Cardiac septum (tissue), 1 donor: ENCODE data around the gene TRAF3. TPM values are rescaled to one million over a fixed set of nuclear protein-coding genes. Genes with fewer than 3 reads are reported as not detected.

Source experiments
- DNase-seq: peaks from one replicate; pipeline ENCODE4 v3.0.0-alpha.2; 2020; ENCODE audit warnings: low spot score
- intact Hi-C: fragments of 100-400 bp; cut with DNase I; formaldehyde crosslinking; loops from one replicate; pipeline ENCODE4 v1.14.0; 2022
- total RNA-seq: library from RNA; stranded (reverse); fragmentation: NEBNext Ultra II Directional; extraction: Animal tissue kit (Norgen Biotek cat#: 25700); gene quantifications from one replicate; pipeline ENCODE4 v1.2.1, GENCODE V29; 2021
- donor health status: DM: no; HTN: no; CAD: no.

TRAF3 gene
- total RNA-seq, 1 donor from 2014 or later, result 12.5 TPM

DNA sequence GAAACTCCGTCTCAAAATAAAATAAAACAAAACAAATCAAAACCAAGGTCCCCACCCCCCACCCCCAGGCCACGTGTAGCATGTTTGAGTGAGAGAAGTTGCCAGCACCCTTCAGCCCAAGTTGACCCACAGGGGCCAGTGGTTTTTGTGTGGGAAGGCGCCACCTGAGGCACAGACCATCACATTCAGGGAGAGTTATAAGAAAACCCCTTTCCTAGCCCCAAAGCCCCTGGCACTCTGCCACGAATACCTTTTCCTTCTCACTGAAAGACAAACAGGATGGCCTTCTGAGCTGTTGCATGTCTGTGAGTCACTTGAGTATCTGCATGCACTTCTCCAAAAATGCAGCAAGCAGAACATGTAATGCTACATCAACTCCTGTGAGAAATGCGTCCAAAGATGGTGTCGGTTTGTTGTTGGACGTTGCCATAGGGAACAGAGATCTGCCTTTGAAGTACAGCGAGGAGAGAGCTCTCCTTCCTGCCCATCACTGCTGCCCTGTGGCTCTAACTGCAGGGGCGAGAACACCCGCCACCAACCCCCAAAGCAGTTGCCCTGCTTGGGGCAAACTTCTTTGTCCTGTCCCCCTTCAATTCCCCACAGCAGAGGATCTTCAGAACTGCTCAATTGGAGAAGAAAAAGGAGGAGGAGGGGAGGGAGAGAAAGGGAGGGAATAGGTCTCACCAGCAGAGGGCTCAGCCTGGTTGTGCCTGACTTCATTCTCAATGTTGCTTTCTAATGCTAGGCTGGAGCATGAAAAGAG is 2.7 kb upstream of the TRAF3 start:
- intact Hi-C loops, result loop anchor here (5.0 kb wide), 1 partner anchor 143 kb away; no protein-coding TSS in a partner anchor
- DNase-seq, result no peak

DNA sequence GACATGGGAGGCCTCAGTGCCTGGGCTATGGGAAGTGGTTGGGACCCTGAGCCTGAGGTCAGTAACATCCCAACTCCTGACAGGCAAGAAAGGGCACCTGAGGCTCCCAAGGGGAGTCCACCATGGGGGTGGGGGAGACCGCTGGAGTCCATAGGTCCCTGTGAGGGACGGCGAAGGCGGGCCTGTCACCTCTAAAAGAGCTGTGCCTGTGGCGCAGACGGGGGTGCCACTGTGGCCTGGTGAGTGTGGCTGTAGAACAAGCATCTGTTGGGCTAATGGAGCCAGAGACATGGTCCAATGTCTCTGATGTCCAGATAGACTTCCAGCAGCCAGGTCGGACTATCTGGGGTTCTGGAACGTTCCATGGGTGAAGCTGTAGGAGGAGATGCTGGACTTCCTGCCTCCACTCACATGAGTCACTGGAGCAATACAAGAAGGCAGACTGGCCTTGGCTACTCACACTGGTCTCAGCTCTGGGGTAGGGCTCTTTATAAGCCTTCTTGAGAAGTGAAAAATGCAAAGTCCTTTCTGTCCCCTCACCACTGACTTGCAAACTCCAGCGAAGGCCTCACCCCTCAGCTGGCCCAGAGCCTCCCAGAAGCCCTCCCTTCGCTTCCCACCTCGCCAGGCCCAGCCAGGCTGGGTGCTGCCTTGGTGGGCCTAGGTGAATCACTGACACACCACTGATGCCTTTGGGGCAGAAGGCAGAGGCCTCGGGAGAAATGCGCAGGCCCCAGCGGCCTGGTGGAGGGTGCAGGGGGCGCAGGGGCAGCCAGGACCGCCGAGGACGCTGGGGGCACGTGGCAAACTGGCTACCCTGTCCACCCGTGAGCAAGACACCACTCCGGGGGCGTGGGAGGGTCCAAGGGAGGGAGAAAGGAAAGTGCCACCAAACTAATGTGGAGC is 1.1 kb upstream of the TRAF3 start:
- DNase-seq, result no peak
- intact Hi-C loops, result loop anchor here (5.0 kb wide), 1 partner anchor 141 kb away; no protein-coding TSS in a partner anchor

DNA sequence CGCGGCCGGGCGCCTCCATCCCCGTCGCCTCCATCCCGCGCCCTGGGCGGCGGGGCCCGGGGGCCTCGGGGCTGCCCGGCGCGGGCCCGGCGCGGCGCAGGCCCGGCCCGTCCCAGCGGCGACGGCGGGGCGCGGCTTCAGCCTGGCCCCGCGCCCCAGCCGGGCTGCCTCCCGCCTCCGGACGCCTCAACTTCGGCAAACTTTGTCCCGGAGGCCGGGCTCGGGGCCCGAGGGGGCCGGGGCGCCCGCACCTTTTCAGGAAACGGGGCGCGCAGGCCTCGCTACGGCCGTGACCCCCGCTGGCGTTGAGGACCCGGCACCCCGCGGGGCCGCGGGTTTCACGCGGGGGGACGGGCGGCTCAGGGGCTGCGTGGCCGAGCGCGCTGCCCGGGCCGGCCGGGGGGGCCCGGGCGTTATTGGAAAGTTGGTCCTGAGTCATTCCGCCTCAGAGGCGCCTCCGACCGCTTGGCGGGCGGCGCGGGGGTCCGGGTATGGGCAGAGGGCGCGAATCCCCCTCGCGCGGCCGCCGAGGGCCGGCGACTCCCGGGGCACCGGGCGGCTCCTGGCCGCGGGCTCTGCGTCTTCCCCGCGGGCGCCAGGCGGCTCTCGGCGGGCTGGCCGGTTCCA is 575 bp downstream of the TRAF3 start:
- DNase-seq, result peak; percentile 77
- intact Hi-C loops, result loop anchor here (5.0 kb wide), 1 partner anchor 139 kb away; no protein-coding TSS in a partner anchor

DNA sequence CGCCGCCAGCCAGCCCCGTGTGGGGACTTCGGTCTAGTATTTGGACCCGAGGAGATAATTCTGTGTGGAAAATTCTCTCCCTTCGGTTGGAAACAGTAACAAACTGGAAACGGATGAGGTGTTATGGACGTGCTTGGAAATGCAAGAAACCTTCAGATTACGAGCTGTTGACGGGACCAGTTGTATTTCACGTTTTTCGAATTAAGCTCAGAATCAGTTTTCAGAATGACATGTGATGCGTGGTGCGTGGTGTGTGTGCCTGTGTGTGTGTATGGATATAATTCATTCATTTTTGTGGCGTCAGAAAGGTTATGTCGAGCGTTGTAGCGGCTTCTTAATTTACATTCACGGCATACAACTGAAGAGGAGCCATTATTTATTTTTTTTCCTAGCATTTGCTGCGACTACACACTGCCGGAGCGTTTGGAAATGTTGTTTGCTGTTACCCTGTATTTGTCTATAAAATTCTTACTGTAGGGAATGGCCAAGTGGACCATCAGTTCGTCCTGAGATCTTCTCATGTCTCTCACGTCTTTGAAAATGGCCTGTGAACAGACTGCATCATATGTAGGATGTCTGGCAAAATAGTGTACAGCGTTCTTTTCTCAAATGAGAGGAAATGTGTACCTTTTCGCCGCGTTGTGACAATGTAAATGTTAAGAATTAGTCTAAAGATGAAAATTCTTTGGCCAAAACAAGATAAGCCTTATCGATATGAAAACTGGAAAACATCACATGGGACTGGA is 1.3 kb downstream of the TRAF3 start:
- DNase-seq, result no peak
- intact Hi-C loops, result loop anchor here (5.0 kb wide), 1 partner anchor 139 kb away; no protein-coding TSS in a partner anchor

DNA sequence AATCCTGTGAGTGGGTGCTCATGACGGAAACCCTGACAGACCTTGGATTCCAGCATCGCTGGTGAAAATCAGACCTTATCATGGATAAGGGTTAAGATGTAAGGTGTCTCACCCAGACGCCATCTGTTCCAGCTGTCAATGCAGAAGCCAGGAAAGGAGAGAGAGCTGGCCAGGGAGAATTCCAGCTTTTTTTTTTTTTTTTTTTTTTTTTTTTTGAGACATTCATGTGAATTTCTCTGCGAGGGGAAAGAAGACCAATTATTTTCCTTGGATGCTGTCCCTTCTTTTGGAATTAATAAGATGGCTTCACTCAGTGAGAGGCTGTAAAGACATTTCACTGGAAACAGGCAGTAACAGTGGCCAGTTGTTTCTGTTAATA is 1.8 kb downstream of the TRAF3 start:
- no peak for DNase-seq
- intact Hi-C loops, result loop anchor here (5.0 kb wide), 1 partner anchor 138 kb away; no protein-coding TSS in a partner anchor

DNA sequence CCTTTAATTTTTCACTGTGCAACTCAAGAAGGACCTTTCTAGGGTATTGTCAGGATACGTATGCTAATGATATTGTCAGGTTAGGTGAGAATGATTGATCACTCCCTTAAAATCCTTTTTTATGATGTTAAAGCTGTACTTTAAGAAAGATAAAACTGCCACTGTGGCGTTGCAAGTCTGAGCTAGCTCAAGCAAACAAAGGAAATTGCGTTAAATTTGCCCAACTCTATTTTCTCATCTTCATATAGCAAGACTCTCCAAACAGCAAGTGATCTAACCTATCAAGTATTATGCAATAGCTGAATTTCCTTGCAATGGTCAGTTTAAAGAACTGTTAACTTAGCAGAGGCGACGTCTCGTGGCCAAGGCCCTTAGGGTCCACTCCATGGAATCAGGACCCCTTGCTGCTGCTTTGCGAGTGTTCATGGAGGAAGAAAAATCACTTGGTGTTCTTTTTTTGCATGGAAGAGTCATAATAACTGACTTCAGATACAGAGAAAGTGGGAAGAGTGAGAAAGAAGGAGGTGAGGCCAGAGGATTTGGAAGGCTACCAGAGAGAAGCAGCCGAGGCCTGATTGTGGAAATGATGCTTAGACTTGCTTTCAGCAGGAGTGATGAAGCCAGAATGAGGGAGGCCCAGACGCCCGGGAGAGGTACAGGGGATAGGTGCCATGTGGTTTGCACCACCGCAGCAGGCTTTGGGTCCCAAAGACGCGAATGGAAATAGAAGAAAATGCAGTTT is 2.5 kb downstream of the TRAF3 start:
- intact Hi-C loops, result loop anchor here (5.0 kb wide), 1 partner anchor 138 kb away; no protein-coding TSS in a partner anchor
- no peak for DNase-seq

DNA sequence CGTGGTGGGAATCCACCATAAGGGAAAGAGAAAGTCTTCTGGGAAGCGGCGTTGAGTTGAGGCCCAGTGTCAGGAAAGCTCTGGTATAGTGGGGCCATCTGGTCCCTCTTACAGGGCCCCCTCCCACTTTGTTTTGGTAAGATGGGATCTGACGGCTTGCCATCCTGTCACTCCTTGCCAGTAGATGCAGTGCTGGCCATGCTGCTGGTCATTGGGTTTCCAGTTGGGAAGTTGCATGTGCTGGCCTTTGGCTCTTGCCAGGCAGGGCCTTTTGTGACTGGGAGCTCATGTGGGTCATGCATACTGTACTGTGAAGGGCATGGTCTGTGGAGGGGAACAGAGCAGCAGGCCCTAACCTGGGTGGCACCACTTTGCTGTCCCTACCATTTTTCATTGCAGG is 3.8 kb downstream of the TRAF3 start:
- no peak for DNase-seq
- intact Hi-C loops, result no loop called here

DNA sequence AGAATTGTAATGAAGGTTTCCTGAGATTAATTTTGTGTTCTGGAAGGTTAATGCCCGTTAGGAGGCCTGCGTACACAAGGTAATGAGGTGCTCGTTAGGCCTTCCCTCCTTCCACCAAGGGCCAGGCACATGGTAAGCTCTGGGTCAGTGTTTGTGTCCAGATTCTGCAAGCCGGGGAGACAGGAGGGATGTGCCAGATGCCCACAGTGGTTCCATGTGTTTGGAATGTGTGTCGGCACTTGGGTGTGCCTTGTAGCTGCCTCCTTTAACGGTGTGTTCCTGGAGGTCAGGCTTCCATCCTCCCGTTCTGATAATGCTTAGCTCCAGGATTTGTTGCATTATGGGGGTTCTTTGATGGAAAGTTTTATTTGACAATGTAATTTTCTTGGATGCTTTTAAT is 5.7 kb downstream of the TRAF3 start:
- no peak for DNase-seq
- intact Hi-C loops, result no loop called here

DNA sequence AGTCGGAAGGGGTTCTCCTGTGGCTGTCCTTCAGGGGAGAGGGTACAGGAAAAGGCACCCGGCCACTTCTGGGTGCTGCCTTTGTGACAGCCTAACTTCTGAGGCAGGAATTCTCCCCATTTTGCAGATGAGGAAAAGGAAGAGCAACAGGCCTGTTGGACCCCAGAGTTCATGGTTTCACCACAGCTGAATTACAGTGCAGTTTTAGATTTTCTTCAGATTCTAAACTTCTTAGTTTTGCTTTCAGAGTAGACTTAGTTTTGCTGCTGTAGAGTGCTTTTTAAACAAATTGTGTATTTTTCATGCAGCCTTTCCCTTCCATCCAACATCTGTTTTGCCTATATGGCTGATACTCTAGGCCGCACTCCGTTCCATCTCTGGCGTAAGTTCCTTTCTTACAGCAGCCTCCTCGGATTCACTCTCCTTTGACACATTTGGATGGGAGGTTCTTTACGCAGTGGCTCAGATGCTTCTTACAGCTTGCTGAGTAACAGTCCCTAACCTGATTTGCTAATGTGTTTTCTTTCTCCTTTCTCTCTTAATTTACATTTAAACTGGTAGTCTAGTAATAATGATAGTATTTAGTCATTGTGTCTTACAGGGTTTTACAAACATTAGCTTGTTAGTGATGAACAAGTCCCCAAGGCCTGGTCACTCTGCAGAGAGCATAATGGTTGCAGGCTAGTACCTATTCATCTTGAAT is 7.8 kb downstream of the TRAF3 start:
- intact Hi-C loops, result no loop called here

DNA sequence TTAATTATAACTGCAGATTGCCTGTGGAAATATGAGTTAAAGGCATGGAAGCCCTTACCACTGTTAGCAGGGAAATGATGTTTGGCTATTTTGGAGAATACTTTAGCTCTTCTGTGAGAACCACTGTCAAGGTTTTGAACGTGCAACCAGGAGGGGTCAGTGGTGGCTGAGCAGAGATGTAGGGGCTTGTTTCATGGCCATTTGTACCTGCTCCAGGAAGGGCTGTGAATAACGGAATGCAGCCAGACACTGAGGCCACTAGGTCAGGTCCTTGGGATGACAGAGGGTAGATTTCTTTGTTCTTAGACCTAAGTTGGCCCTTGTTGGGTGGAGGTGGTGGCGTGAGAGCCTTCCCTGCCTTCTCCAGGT is 8.3 kb downstream of the TRAF3 start:
- DNase-seq, result no peak

More for the DNA sequence above, 7.8 kb downstream of the TRAF3 start:
- no peak for DNase-seq

DNA sequence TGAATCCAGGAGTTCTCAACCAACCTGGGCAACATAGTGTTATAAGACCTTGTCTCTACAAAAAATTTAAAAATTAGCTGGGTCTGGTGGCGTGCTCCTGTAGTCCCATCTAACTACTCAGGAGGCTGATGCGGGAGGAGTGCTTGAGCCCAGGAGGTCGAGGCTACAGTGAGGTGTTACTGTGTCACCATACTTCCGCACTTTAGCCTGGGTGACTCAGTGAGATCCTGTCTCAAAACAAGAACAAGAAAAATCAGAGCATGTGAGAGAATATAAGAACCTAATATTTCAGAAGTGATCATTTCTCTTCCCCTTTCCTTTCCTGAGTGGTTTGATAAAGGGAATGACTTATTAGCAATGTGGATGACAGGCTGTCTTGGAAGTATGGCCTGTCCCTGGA is 9.5 kb downstream of the TRAF3 start:
- intact Hi-C loops, result no loop called here
- no peak for DNase-seq

More for the DNA sequence above, 8.3 kb downstream of the TRAF3 start:
- intact Hi-C loops, result no loop called here

DNA sequence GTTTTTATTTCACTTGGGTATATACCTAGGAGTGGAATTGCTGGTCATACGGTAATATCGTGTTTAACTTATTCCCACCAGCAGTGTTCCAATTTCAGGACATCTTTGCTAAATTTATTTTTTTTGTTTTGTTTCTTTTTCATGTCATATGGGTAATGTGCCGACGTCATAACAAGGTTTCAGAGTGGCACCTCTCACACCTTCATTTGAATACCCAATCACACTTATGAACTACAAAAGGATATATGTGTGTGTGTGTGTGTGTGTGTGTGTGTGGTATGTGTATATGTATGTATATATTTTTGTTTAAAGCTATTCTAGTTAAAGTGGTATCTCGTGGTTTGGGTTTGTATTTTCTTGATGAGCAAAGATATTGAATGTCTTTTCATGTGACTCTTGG is 12.1 kb downstream of the TRAF3 start:
- intact Hi-C loops, result no loop called here

DNA sequence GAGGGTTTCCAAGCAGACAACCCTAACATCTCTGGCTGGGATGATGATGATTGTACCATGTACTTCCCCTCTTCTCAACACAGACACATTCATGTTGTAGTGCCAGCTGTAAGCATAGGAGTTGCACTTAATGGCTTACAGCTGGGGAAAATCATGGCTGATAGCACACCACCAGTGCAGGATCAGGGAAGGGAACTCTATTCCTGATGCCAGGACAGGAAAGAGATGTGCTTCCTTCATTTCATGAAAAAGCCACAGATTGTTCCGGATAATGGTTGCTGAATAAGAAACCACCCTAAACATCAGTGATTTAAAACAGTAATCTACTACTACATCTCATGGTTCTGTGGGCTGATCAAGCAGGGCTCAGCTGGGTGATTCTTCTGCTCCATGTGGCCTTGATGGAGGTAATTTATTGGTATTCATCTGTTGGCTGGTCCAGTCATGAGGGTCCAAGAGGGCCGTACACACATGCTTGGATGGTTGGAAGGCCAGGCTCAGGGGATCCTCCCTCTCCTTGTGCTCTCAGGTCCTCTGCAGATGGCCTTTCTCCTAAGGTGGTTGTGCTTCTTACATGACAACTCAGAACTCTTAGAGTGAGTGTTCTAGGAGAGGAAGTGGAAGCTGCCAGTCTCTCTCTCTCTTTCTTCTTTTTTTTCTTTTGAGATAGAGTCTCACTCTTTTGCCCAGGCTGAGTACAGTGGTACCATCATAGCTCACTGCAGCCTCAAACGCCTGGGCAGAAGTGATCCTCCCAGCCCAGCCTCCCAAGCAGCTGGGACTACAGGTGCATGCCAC is 16.5 kb downstream of the TRAF3 start:
- DNase-seq, result no peak
- intact Hi-C loops, result no loop called here

More for the DNA sequence above, 12.1 kb downstream of the TRAF3 start:
- DNase-seq, result no peak

DNA sequence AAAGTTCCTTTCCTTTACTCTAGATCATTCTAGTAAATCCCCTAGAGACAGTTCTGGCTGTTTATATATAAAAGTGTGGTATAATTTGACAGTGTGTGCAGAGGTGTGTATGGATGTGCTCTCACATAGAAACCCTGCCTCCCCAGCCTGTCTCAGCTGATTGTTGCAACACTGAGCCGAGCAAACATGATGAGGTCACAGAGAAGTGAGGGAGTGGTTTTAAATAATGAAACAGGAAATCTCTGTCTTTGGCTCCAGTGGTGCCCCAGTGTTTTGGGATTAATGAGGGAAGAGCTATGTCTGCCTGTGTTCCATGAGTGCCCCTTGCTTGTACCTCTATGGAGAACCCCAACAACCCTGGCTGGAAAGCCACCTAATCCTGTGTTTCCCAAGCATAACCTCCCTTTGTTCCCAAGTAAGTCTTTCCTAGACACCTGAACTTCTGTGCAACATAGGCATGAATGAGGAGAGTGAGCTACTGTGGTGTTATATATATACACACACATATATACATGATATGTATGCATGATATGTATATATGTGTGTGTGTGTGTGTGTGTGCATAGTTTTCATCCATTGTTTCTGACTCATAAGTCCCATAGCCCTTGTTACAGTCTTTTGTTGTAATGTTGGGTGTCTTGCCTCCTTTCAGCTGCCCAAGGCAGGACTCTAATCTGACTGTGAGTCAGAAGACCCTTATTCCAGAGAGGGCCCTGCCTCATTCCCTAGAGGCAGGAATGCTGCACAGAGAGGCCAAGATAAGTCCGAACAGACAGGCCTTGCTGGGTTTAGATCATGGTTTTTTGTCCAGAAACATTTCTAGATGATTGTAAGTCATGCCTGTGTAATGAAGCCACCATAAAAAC is 18.0 kb downstream of the TRAF3 start:
- intact Hi-C loops, result no loop called here
- no peak for DNase-seq

DNA sequence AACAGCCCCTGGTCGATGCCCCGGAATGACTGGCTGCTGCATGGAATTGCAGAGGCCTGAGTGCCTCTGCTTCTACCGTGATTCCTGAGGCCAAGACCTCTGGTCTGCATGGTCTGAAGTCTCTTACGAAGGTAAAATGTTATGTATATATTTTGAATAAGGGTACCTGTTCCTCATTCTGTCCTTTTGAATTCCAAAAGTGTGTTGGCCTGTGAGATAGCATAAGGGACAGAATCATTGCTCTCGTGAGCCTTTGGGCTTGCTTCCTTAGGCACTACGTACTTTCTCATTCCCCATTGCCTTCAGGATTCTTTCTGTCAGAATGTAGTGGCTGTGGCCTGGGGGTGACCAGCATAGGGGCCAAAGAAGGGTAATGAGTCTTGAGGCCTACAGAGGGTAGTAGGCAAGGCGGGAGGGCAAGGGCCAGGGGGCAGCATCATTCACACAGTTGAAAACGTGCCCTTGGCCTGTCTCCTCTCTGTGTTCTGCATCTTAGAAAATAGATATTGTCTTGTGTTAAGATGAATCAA is 19.5 kb downstream of the TRAF3 start:
- intact Hi-C loops, result no loop called here

DNA sequence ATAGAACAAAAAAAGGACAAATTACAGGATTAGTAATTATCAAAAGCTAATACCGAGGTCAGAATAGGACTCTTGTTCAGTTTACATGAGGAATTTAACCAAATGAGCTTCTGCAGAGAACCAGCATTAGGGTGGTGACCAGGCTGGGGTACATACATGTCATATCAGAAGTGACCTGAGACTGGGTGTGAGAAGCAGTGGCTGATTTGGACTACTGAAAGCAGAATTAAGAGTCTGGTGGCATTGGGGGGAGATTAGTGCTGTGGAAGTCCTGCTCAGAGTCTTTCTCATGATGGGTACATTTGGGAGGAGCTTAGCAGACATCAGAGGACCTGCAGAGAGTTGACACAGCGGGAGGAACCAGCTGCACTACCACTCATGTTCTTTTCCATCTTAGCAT is 21.7 kb downstream of the TRAF3 start:
- DNase-seq, result no peak
- intact Hi-C loops, result no loop called here

More for the DNA sequence above, 19.5 kb downstream of the TRAF3 start:
- DNase-seq, result no peak
